HG02884 (cell line): ENCODE results near the gene TRABD.
"Not testable (repeated sequence)": the region's sequence is repeated elsewhere in the genome, so short reads cannot be mapped to it uniquely, and the experiment has no call there.

Source experiments
- ATAC-seq: cut with Tn5 transposase; IDR thresholded peaks from one replicate; pipeline ENCODE4 v1.9.1; 2021; ENCODE audit warnings: mild to moderate bottlenecking, moderate library complexity; ENCODE audit not compliant: unreplicated experiment

Gene TRABD

GRCh38 chr22:50185375-50186087 lies at the start of gene TRABD:
Gene TRABD (plus strand): TSS chr22:50185913. CDS start chr22:50193061, 7,148 bp downstream.
- ATAC-seq, result no peak

- no peak for ATAC-seq
Observed at GRCh38 chr22:50136581-50137015, 49.1 kb upstream of the TRABD start.

GRCh38 chr22:50137277-50137676 lies 48.4 kb upstream of the TRABD start:
- not testable (repeated sequence) for ATAC-seq

- no peak for ATAC-seq
Observed at GRCh38 chr22:50138041-50138440, 47.7 kb upstream of the TRABD start.

GRCh38 chr22:50138988-50139387 lies 46.7 kb upstream of the TRABD start:
- no peak for ATAC-seq

- no peak for ATAC-seq
Observed at GRCh38 chr22:50139843-50140415, 45.8 kb upstream of the TRABD start.

- ATAC-seq, result no peak
Observed at GRCh38 chr22:50140615-50141014, 45.1 kb upstream of the TRABD start.

- ATAC-seq, result no peak
Observed at GRCh38 chr22:50141462-50141861, 44.3 kb upstream of the TRABD start.

- no peak for ATAC-seq
Observed at GRCh38 chr22:50141891-50142363, 43.8 kb upstream of the TRABD start.

- no peak for ATAC-seq
Observed at GRCh38 chr22:50143096-50143495, 42.6 kb upstream of the TRABD start.

- ATAC-seq, result no peak
Observed at GRCh38 chr22:50144005-50144614, 41.6 kb upstream of the TRABD start.

- no peak for ATAC-seq
Observed at GRCh38 chr22:50145721-50146438, 39.8 kb upstream of the TRABD start.

- ATAC-seq, result no peak
Observed at GRCh38 chr22:50146439-50147238, 39.1 kb upstream of the TRABD start.

GRCh38 chr22:50147258-50148165 lies 38.2 kb upstream of the TRABD start:
- ATAC-seq, result not testable (repeated sequence)

- ATAC-seq, result no peak
Observed at GRCh38 chr22:50148166-50148500, 37.6 kb upstream of the TRABD start.

- no peak for ATAC-seq
Observed at GRCh38 chr22:50148991-50149721, 36.6 kb upstream of the TRABD start.

GRCh38 chr22:50150161-50151129 lies 35.3 kb upstream of the TRABD start:
- ATAC-seq, result no peak
